Cerebellar cortex (tissue), 1 donor: ENCODE data around the gene RRBP1.
"Not testable (repeated sequence)": the region's sequence is repeated elsewhere in the genome, so short reads cannot be mapped to it uniquely, and the experiment has no call there.

ENCODE experiments used
- DNase-seq: peaks from one replicate; pipeline ENCODE4 v3.0.0-alpha.2; 2015; ENCODE audit warnings: low spot score

The RRBP1 gene

DNA sequence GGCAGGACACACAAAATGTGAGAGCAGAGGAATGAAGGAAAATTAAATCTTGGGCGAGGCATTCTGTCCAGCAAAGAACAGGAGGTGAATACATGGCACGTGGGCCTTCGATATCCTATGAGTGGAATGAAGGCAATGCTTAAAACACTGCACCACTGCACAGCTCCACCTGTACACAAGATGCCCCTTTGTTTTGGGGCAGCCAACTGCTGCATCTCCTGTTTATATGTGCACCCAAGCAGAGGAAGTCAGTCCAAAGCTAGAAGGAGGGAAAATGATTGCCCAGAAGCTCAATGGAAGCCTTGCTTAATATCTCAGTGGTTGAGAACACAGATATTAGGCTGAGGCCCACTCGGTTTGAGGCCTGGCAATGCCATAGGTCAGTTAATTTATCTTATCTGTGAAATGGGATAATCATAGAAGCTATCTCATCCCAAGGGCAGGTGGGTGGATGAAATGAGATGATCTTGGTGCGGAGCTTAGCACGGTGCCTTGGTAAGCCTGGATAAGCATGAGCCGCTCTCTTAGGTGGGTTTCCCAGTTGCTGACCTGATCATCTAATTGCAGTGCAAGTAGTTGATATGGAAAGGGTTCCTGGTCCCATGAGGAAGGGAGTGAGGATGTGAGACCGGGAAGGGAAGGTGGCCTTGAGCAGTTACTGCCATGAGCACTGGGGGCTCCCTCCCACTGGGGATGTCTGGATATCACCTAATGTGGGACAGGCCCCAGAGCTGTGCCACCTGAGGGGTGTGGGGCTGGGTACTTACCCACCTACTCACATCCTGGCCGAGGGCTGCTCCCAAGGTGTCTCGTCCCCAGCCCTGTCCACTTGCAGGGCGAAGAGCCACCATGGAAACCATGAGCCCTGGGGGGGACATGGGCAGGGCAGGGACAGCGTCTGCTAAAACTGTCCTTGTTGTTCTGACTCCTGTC lies 27.6 kb upstream of the RRBP1 start:
- DNase-seq, result no peak

DNA sequence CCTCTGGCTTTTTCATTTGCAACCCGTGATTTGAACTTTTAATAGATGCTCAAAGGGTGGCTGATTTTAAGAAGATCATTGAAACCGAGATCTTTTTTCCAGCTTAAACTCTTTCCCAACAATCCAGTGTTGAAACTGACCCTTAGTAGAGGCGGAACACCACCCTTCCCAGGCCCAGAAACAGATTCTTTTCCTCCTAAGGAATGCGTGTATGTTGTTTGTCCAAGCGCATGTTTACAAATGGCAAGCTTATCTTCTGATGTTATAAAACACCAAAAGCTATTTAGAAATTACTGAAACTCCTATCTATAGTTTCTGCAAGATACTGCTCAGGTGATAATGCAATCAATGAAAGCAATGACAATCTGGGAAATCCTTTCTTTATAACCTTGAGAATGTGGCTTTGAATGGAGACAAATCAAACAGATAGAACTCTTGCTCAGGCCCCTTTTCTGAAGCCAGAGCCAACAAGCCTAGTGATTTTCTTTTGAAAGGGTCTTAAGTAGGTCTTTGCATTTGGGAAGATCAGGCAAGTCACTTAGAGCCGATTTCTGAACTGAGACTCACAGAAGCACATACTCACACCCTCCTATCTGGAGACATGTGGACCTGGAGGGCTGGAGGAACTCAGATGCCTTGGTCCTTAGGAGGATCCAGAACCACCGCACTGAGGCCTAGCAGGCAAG lies 26.8 kb upstream of the RRBP1 start:
- DNase-seq, result no peak

DNA sequence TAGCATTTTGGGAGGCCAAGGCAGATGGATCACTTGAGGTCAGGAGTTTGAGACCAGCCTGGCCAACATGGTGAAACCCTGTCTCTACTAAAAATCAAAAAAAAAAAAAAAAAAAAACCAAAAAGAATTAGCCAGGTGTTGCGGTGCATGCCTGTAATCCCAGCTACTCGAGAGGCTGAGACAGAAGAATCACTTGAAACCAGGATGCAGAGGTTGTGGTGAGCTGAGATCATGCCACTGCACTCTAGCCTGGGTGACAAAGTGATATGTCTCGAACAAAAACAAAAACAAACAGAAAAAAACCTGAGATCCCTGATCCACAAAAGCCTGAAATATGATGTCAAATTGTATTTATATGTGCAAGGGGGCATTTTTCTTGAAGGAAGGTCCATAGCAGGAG lies 25.9 kb upstream of the RRBP1 start:
- DNase-seq, result not testable (repeated sequence)

GRCh38 chr20:17706632-17707031 lies 24.6 kb upstream of the RRBP1 start:
- DNase-seq, result no peak

DNA sequence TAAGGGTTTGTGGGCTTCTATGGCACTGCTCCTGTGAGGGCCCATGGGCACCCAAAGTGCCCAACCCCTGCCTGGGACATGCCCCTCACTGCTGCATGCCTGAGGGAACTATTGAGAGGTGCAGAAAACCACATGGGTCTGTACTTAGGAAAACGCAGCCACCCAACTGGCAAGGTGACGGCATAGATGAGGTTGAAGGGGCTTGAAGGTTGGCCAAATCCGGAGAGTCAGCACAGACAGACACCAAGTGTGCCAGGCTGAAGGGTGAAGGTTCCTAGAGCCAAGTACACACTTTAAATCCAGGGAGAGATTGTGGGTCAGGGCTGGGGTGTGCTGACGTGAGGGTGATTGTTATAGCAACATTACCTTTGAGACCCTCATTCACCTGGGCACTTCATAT lies 23.9 kb upstream of the RRBP1 start:
- DNase-seq, result no peak

- no peak for DNase-seq
These were observed 22.7 kb upstream of the RRBP1 start for GRCh38 chr20:17704589-17705317.

DNA sequence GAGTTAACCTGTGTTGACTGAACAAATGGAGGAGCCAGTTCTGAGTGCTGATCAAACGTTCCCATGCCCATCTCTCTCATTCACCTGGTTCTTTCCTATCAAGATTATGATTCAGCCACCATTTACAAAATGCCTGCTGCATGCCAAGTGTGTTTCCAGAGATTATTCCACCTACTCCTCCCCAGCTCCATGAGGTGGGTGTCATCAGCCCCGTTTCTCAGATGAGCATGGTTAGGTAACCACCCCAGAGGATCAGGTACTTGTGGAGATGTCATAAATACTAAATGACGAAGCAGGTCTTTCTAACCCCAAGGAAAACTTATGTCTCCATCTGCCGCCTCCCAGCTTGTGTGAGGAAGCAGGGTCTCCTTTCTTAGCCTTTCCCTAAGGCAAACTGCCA lies 19.8 kb upstream of the RRBP1 start:
- no peak for DNase-seq

DNA sequence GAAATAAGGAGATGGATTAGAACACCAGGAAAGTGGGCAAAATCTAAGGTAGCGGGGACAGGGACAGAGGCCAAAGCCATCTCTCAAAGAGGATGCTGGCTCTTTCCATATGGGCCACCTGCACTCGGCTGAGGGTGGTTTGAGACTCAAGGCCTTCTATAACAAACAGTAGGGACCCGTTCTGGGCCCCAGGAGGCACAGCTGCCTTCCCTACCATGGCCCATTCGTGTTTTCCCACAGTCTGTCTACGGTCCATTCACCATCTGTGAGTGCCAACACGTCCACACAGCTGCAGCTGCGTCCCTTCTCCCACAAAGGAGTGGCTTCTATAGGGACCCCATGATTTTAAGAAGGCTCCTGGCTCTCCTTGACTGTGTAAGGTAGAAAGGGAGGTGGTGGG lies 18.6 kb upstream of the RRBP1 start:
- no peak for DNase-seq

GRCh38 chr20:17699931-17700351 lies 17.9 kb upstream of the RRBP1 start, which contains the start of gene BANF2:
TSS of gene BANF2 (plus strand) at chr20:17699966. CDS start at chr20:17725026, 25,060 bp downstream.
- DNase-seq, result no peak

GRCh38 chr20:17698384-17698783 lies 16.3 kb upstream of the RRBP1 start:
- DNase-seq, result no peak

DNA sequence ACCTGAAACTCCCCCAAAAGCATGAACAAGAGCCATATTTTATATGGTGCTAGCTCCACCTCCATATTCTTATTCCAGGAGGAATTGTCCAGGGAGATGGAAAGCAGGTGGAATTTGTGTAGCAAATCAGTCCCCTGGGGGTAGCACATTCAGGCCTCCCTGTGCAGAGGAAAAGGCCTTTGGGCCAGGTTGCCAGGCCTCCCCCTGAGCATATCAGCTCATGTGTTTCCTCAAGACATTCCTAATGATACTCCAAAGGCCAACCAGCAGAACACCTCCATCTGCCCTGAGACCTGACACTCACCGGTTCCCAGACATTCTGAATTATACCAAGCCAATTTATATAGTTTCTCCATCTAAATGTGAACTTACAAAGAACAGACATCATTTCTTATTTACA lies 15.1 kb upstream of the RRBP1 start:
- DNase-seq, result no peak

DNA sequence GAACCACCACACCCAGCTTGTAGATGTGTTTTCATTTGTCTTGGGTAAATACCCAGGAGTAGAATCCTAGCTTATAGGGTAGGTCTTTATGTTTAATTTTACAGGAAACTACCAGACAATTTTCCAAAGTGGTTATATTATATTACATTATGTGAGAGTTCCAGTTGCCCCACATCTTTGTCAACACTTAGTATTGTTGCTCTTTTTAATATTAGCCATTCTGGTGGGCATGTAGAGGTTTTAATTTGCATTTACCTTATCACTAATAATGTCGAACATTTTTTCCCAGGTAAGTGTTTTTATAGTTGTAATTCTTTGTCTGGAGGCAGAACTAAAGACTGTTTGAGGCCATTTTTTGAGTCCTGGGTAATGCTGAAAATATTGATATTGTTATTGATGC lies 14.2 kb upstream of the RRBP1 start:
- no peak for DNase-seq

DNA sequence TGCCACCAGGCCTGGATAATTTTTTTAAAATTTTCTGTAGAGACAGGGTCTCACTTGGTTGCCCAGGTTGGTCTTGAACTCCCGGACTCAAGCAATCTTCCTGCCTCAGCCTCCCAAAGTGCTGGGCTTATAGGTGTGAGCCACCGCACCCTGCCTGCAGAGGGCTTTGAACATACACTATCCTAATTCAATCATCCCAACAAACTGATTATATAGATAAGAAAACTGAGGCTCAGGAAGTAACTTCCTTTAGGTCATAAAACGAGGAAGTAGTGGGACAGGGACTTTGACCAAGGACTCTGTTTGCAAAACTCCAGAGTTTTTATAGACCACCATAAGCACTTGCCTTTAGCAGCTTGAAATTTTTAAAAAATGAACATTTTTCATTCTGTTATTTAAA lies 12.7 kb upstream of the RRBP1 start:
- DNase-seq, result no peak

DNA sequence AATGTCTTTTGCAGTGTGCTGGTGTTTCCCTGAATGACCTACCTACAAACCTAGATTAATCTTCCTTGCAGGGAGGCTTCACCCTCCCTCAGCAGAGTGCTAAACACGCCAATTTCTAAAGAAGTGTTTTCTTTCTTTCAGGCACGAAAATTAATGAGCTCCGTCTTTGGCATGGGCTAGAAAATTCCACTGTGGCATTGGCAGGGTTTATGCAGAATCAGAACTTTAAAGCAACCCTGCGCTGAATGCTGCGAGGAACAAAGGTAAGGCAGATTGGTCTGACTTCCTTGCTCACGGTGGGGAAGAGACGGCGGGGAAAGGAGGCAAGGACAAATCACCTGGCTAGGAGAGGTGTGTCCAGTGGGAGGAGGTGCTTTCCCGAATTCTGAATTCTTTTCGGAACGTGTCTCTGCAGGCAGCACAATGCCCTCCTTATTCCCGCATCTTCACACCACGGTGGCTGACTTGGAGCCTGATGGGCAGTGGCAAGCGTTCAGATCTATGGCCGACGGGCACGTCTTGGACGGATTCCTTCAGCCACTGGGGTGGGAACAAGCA lies 11.5 kb upstream of the RRBP1 start:
- DNase-seq, result peak; percentile 27

DNA sequence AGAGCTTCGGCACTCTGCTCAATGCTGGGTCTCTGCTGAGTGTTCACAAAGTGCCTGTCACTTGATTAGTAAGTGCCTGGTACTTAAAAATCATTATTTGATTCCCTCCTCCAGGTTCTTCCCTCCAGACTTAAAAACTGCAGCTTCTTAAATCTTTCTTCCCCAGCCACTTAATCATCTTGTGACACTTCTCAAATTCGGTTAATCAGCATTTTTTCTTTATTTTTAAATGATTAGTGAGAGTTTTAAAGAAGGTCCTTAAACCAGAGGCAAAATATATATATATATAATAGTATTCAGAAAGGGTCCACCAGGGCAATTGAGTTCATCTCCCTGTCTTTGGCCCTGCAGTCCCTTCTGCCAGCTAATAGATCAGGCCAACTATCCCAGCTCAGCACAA lies 9.7 kb upstream of the RRBP1 start:
- no peak for DNase-seq

- no peak for DNase-seq
These were observed 8.1 kb upstream of the RRBP1 start for GRCh38 chr20:17690144-17690543.

DNA sequence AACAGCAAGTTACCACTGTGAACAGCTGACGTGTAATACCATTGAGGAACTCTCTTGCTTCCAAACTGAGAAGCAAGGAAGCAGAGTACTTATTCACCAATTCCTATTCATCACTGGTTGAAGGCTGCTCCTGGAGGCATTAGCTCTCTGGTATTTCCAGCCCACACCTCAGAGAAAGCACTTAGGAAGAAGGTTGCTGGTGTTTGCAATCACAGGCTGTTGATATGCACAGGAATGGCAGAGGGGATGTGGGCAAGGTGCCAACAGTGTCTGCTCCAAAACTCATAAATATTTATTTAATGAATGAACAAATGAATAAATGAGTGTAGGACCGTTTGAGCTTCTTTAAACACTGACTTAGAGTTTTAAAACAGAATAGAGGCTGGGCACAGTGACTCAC lies 6.9 kb upstream of the RRBP1 start:
- DNase-seq, result no peak

DNA sequence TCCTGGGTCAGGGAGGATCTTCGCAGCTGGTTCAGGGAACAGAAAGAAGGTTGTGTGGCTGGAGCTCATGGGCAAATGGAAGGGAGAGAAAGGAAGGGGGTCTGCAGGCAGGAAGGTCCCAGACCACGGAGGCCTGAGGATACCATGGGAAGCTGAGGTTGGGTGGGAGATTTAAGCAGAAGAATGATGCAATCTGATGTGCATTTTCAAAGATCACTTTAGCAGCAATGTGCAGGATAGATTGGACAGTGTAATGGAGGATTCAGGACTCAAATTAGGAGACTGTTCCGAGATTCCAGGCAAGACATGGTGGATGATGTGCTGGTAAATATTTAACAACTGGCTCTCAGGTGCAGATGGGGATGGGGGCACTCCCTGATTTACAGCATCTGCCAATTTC lies 5.8 kb upstream of the RRBP1 start:
- no peak for DNase-seq

- DNase-seq, result no peak
These were observed 3.1 kb upstream of the RRBP1 start for GRCh38 chr20:17685168-17685567.

DNA sequence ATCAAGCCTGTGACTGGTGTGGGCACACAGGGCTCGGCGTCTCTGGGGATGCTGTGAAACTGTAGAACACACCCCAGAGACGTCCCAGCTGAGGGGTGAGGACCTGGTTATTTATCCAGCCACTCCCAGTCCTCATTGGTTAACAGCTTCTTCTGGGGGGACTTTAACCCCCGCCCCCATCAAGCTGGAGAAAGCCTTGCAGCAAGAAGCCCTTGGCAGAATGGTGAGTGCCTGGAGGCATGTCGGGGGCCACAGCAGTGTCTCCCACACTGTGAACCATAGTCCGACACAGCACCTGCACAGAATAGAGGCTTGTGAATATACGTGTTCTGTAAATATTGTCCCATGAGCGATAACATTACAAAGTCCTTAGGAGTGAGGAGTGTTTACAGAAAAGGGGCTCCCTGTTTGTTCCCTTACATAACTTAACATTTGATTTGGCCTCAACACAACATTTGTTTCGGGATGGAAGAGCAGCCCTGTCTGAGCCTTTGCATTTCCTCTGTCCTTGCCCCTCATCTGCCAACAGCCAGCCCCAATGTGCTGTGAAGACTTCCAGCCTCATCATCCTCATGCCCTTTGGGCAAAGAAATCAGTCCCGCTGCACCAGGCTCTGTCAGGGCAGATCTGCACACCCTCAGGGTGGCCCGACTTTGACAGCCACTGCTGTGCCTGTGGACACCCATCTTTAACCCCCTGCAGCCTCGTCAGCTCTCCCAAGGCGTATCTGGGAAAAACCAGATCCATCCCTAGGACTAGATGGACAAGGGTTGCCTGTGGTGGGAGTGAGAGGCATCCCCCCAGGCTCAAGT lies 2.2 kb upstream of the RRBP1 start:
- no peak for DNase-seq
